A673 (cell line): ENCODE results near the gene FBXO42.

ENCODE experiments used
- CTCF ChIP-seq: fragments of 300-800, 200-600 bp; sonication (generic); conservative IDR thresholded peaks from 2 replicates; pipeline ENCODE4 v1.5.1; 2017; ENCODE audit warnings: low read depth, mild to moderate bottlenecking, antibody characterized with exemption, low read length, moderate library complexity, mixed read lengths
- EZH2 ChIP-seq: fragments of 200-600 bp; sonication (generic); IDR thresholded peaks from 2 replicates; pipeline ENCODE4 v1.6.1; 2017; ENCODE audit warnings: borderline replicate concordance, low read depth, mild to moderate bottlenecking, mixed read lengths, antibody characterized with exemption, low read length; ENCODE audit not compliant: poor library complexity, severe bottlenecking

GRCh38 chr1:16218014-16218673 lies 134.1 kb downstream of the FBXO42 start:
- TF ChIP-seq CTCF: no peak
- no peak for TF ChIP-seq EZH2
